OCI-LY1 (cell line): Measurements from ENCODE around the gene XPO5.

ENCODE experiments used
- CTCF ChIP-seq: fragments of 200-600 bp; sonication (generic), shearing (Covaris generic); IDR thresholded peaks from 2 replicates; pipeline ENCODE4 v1.5.1; 2017; ENCODE audit warnings: mild to moderate bottlenecking, antibody characterized with exemption, low read length, moderate library complexity, mixed read lengths
- EZH2 ChIP-seq: fragments of 200-600 bp; sonication (generic), shearing (Covaris generic); IDR thresholded peaks from 2 replicates; pipeline ENCODE4 v1.8.0; 2017; ENCODE audit warnings: borderline replicate concordance, mixed run types, mild to moderate bottlenecking, antibody characterized with exemption, low read length, moderate library complexity, mixed read lengths

DNA sequence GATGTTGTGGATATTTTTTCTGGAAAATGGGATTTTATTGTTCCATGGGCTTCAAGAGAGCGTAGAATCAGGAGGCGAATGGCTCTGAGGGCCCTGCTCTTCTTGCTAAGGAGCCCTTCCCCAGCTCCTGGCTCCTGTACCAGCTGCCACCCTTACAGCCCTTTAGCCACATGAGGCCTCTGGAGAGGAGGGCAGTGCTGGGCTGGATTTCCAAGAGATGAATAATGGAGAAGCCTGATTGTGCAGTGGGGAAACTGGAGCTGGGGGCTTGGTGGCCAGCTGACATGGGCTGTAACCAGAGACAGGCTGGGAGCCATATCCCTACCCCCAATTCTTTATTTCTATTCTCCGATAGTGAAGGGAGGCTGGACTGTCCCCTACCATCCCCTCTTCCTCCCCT is 74.9 kb downstream of the XPO5 start:
- TF ChIP-seq EZH2 (no peak), CTCF (no peak)
